Mesenteric fat pad (tissue), 1 donor: ENCODE data around the gene ANKS6. TPM values are rescaled to one million over a fixed set of nuclear protein-coding genes. Genes with fewer than 3 reads are reported as not detected.
"Not testable (repeated sequence)": the region's sequence is repeated elsewhere in the genome, so short reads cannot be mapped to it uniquely, and the experiment has no call there.

ENCODE experiments used
- DNase-seq: peaks from one replicate; pipeline ENCODE4 v3.0.0-alpha.2; 2020; ENCODE audit warnings: low spot score
- total RNA-seq: library from RNA; stranded (reverse); fragmentation: NEBNext Ultra II Directional; extraction: Animal tissue kit (Norgen Biotek cat#: 25700); gene quantifications from one replicate; pipeline ENCODE4 v1.2.1, GENCODE V29; 2021
- donor health status: DM: yes; HTN: yes; CAD: no.

The ANKS6 gene
- total RNA-seq, 1 donor from 2014 or later: 18.1 TPM

DNA sequence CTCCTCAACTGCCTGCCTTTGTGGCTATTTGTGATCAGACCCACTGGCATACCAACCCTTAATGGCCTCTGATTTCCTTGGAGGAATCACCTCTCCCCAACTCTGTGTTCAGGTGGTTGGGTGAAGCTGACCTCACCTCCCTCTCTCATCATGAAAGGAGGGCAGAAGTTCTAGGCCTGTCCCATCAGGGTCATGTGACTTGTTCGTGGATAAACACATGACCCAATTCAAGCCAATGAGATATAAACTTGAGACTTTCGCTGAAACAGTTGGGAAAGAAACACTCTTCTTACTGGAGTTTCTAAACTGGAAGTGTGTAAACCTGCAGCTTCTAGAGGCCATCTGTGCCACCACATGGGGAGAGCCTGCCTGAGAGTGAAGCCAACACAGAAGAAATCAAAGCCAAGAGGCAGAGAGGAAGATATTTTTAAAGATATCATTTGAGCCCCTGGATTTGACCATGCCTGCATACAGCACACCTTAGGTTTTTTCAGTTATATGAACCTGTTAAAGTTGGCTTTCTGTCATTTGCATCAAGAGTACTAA is 93.4 kb downstream of the ANKS6 start:
- DNase-seq: no peak

DNA sequence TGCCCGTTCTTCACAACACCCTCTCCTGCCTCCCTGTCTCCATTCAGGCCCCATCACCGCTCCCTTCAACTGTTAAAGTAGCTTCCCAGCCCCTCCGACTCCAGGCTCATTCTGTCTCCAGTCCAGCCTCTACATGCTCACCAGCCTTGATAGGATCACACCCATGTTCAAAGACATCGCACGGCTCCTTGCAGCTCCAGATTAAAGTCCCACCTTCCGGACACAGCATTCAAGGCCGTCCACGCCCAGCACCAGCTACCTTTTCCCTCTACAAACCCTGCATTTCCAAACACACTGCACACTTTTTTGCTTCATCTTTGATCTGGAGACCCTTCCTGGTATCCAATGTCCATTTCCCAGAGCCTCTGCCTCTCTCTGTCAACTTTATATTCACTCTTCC is 94.0 kb downstream of the ANKS6 start:
- DNase-seq: no peak

GRCh38 chr9:98701576-98701975 is 94.8 kb downstream of the ANKS6 start:
- no peak for DNase-seq

- no peak for DNase-seq
Measured at GRCh38 chr9:98700801-98701200, 95.6 kb downstream of the ANKS6 start.

- no peak for DNase-seq
Measured at GRCh38 chr9:98698856-98699255, 97.5 kb downstream of the ANKS6 start.

- DNase-seq: no peak
Measured at GRCh38 chr9:98694943-98695342, 101.4 kb downstream of the ANKS6 start.

DNA sequence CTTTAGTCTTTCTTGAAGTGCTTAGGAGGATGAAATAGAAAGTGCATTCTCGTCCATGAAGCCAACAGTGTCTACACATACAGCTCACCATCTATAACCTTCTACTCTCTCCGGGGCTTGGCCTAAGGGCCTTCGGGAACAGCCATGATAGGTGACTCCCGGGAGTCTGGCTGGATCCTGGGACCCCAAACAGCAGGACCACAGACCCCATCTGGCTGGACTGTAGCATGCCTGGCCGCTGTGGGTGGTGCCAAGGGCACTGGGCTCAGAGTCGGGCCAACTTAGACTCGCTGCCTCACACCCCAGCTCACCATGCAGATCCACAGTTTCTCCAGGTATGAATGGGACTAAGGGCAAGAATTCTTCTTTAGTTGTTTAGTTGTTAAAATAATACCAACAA is 104.0 kb downstream of the ANKS6 start:
- no peak for DNase-seq

- no peak for DNase-seq
Measured at GRCh38 chr9:98691890-98692289, 104.5 kb downstream of the ANKS6 start.

GRCh38 chr9:98690686-98691085 is 105.7 kb downstream of the ANKS6 start:
- no peak for DNase-seq

DNA sequence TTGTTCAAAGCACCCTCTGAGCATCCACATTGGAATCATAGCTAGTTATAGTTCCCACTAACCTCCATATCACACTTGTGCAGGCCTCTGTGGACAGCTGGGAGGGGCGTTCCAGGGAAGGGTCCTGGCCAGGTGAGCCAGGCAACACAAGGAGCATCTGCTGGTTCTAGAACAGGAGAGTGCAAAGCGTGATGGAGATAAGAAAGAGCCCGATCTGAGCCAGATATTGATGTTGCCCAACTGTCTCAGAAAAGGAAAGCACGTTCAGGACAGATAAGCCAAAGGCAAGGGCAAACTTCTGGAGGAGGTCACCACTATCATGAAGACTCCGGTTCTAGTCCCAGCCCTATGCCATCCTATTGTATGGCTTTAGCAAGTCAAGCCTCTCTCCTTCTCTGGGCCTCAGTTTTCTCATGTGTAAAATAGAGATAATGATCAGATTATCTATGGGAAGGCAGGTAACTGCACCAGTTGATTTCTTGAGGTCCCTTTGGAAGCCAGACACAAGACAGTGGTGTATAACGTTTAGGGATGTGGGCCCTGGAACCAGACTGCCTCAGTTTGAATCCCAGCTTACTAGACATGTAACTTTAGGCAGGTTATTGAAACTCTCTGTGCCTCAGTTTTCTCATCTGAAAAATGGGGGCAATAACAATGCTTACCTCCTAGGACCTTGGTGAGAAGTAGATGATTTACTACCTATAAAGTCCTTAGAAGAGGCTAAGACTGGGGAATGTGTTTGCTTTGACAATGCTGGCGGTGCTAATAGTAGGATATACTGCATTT is 107.5 kb downstream of the ANKS6 start:
- no peak for DNase-seq

DNA sequence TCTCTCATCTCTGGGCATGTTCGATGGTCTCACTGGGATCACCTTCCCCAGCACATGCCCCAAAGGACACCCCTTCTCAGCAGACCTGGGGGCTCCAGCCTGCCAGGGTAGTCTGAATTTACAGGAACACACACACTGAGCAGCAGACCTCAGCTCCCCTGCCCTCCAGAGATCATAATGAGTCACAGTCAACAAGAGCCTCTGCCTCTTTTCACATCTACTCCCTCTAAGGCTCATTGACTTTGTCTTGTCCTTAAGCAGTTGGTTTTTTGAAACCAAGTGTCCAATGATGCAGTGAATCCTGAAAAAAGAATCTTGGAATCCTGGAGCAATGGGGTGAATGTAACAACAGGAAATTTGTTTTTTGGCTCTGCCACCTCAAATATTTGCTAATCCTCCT is 108.4 kb downstream of the ANKS6 start:
- no peak for DNase-seq

- no peak for DNase-seq
Measured at GRCh38 chr9:98686961-98687855, 109.1 kb downstream of the ANKS6 start.

DNA sequence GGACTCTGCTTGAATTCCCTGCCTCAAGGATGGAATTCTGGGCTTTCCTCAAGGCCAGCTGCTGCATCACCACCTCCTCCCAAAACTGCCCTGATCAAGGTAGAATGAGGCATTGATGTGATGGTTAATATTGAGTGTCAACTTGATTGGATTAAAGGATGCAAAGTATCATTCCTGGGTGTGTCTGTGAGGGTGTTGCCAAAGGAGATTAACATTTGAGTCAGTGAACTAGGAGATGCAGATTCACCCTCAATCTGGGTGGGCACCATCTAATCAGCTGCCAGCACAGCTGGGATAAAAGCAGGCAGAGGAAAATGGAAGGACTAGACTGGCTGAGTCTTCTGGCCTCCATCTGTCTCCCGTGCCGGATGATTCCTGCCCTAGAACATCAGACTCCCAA is 111.5 kb downstream of the ANKS6 start:
- DNase-seq: not testable (repeated sequence)

Other genes with a start within 250 kb of the ANKS6 start
- not detected for gene GABBR2, start 87.6 kb downstream of the ANKS6 start, total RNA-seq
- 1.4 TPM for gene GALNT12, start 11.1 kb upstream of the ANKS6 start, total RNA-seq
- 73.3 TPM for gene COL15A1, start 147.4 kb upstream of the ANKS6 start, total RNA-seq